ENCODE results near the gene TRPM8. TPM values are rescaled to one million over a fixed set of nuclear protein-coding genes. Genes with fewer than 3 reads are reported as not detected.
A peak's percentile ranks its signal among the peaks of the same experiment; 100 is the strongest.

The TRPM8 gene
- total and polyA plus RNA-seq, 2 experiments from 2014 or later: 0.11 to 0.14 TPM

DNA sequence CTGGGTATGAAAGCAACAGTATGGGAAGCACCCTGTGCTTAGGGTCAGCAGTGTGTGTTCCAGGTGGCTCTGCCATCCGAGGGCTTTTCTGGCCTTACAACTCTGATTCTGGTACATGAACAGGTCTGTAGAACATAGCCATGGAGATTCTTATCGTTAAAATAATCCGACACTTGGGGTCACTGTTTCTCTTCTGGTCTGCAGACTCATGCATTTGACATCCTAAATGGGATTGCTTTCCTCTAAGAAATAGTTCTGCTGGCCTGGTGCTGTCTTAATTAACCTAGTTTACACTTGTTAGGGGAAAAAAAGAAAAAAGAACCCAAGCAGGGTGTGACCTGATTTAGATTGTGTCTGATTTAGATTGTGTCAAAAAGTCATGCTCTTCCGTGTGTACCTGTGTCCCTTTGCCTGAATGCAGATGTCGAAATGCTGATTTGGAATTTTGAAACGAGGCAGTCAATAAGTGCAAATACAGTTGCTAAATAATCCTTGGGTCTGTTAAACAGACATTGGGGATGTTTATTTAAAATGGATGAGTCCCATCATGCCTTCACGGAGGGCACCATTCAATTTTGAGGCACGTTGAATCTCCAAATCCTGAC lies 59.6 kb downstream of the TRPM8 start:
- no peak overlapping the region for H3K4me3 Mint-ChIP-seq
- H3K36me3 Mint-ChIP-seq (ENCODE audit: low read depth): peaks cover 5% of the 10 kb centered on the region; the same call in 1 of the 3 replicates
- peaks cover 4% of the 10 kb centered on the region for H3K9me3 Mint-ChIP-seq
- H3K27me3 Mint-ChIP-seq (ENCODE audit: insufficient read depth, low read depth, poor library complexity): no peaks in the 10 kb centered on the region
- Histone ChIP-seq H3K27ac (ENCODE audit: low read depth) (no peak overlapping the region), H3K9me2 (ENCODE audit: insufficient read depth) (no peaks in the 10 kb centered on the region), H3K79me2 (replicated peaks; ENCODE audit: insufficient read depth) (no peaks in the 10 kb centered on the region), H3K4me3 (no peak overlapping the region), H3K27me3 (ENCODE audit: insufficient read depth) (no peaks in the 10 kb centered on the region), H2AFZ (no peak overlapping the region), H3K36me3 (ENCODE audit: insufficient read depth) (no peaks in the 10 kb centered on the region), H3F3A (replicated peaks; ENCODE audit: low read depth) (no peaks in the 10 kb centered on the region), H3K4me1 (ENCODE audit: insufficient read depth) (peaks cover 7% of the 10 kb centered on the region; the same call in 1 of the 2 replicates), H4K20me1 (replicated peaks; ENCODE audit: insufficient read depth) (no peaks in the 10 kb centered on the region), H3K4me2 (no peak overlapping the region)
- peak; percentile 82 for ATAC-seq
- no peak overlapping the region for H3K27ac Mint-ChIP-seq
- DNase-seq (ENCODE audit: low spot score): peak; percentile 69
- TF ChIP-seq, protein P1, sequence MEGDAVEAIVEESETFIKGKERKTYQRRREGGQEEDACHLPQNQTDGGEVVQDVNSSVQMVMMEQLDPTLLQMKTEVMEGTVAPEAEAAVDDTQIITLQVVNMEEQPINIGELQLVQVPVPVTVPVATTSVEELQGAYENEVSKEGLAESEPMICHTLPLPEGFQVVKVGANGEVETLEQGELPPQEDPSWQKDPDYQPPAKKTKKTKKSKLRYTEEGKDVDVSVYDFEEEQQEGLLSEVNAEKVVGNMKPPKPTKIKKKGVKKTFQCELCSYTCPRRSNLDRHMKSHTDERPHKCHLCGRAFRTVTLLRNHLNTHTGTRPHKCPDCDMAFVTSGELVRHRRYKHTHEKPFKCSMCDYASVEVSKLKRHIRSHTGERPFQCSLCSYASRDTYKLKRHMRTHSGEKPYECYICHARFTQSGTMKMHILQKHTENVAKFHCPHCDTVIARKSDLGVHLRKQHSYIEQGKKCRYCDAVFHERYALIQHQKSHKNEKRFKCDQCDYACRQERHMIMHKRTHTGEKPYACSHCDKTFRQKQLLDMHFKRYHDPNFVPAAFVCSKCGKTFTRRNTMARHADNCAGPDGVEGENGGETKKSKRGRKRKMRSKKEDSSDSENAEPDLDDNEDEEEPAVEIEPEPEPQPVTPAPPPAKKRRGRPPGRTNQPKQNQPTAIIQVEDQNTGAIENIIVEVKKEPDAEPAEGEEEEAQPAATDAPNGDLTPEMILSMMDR (conservative IDR thresholded peaks at IDR 0.05; ENCODE audit: low read depth in 2 of 2): peak; percentile 64 to 72
- TF ChIP-seq STAT1 (IDR thresholded peaks at IDR 0.05; ENCODE audit: unreplicated experiment): no peak
- TF ChIP-seq, protein P2, sequence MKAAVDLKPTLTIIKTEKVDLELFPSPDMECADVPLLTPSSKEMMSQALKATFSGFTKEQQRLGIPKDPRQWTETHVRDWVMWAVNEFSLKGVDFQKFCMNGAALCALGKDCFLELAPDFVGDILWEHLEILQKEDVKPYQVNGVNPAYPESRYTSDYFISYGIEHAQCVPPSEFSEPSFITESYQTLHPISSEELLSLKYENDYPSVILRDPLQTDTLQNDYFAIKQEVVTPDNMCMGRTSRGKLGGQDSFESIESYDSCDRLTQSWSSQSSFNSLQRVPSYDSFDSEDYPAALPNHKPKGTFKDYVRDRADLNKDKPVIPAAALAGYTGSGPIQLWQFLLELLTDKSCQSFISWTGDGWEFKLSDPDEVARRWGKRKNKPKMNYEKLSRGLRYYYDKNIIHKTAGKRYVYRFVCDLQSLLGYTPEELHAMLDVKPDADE (IDR thresholded peaks at IDR 0.05): no peak
- H3K4me1 Mint-ChIP-seq: peaks cover 16% of the 10 kb centered on the region

DNA sequence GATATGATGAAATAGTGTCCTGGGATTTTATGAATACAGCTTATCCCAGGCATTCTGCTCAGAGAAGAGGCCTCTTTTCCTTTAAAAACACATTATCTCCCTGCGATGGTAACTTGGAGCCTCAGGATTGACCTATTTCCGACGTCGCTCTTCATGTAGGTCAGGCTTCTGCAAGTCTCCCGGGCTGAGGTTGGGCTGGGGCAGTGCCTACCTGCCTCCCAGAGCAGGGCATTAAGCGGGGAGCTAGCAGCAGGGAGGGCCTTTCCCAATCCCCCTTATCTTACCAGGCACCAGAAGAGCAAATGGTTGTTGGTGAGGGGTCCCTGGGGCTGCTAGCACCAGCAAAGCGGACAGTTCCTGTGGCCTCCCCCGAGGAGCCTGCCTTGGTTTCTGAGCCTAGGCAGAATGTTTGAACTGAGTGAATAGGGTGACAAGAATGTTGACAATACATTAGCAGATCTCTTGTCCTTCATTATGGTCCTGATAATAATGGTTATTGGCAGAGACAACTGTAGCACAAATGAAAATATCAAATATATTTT lies 60.2 kb downstream of the TRPM8 start:
- no peak overlapping the region for H3K4me3 ChIP-seq
- H3K27ac ChIP-seq (ENCODE audit: low read depth): no peak overlapping the region
- DNase-seq (ENCODE audit: low spot score): peak; percentile 26
- H3K79me2 ChIP-seq (replicated peaks; ENCODE audit: insufficient read depth): no peaks in the 10 kb centered on the region
- no peak overlapping the region for H3K4me2 ChIP-seq
- no peak overlapping the region for H3K27ac Mint-ChIP-seq
- peak; percentile 67 for ATAC-seq
- no peak for TF ChIP-seq EZH2phosphoT487 (IDR thresholded peaks at IDR 0.05; ENCODE audit: unreplicated experiment)
- TF ChIP-seq, protein P3, sequence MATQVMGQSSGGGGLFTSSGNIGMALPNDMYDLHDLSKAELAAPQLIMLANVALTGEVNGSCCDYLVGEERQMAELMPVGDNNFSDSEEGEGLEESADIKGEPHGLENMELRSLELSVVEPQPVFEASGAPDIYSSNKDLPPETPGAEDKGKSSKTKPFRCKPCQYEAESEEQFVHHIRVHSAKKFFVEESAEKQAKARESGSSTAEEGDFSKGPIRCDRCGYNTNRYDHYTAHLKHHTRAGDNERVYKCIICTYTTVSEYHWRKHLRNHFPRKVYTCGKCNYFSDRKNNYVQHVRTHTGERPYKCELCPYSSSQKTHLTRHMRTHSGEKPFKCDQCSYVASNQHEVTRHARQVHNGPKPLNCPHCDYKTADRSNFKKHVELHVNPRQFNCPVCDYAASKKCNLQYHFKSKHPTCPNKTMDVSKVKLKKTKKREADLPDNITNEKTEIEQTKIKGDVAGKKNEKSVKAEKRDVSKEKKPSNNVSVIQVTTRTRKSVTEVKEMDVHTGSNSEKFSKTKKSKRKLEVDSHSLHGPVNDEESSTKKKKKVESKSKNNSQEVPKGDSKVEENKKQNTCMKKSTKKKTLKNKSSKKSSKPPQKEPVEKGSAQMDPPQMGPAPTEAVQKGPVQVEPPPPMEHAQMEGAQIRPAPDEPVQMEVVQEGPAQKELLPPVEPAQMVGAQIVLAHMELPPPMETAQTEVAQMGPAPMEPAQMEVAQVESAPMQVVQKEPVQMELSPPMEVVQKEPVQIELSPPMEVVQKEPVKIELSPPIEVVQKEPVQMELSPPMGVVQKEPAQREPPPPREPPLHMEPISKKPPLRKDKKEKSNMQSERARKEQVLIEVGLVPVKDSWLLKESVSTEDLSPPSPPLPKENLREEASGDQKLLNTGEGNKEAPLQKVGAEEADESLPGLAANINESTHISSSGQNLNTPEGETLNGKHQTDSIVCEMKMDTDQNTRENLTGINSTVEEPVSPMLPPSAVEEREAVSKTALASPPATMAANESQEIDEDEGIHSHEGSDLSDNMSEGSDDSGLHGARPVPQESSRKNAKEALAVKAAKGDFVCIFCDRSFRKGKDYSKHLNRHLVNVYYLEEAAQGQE (IDR thresholded peaks at IDR 0.05; ENCODE audit: unreplicated experiment): peak; percentile 65
- H3K4me1 ChIP-seq (ENCODE audit: insufficient read depth): peaks cover 7% of the 10 kb centered on the region; the same call in 1 of the 2 replicates
- peaks cover 5% of the 10 kb centered on the region; the same call in 1 of the 3 replicates for H3K36me3 Mint-ChIP-seq (ENCODE audit: low read depth)
- no peaks in the 10 kb centered on the region for H4K20me1 ChIP-seq (replicated peaks; ENCODE audit: insufficient read depth)
- no peaks in the 10 kb centered on the region for H3K36me3 ChIP-seq (ENCODE audit: insufficient read depth)
- H2AFZ ChIP-seq: no peak overlapping the region
- no peaks in the 10 kb centered on the region for H3K27me3 ChIP-seq (ENCODE audit: insufficient read depth)
- peaks cover 16% of the 10 kb centered on the region for H3K4me1 Mint-ChIP-seq
- H3K4me3 Mint-ChIP-seq: no peak overlapping the region
- no peaks in the 10 kb centered on the region for H3K9me2 ChIP-seq (ENCODE audit: insufficient read depth)
- no peaks in the 10 kb centered on the region for H3K27me3 Mint-ChIP-seq (ENCODE audit: insufficient read depth, low read depth, poor library complexity)
- no peaks in the 10 kb centered on the region for H3F3A ChIP-seq (replicated peaks; ENCODE audit: low read depth)
- H3K9me3 Mint-ChIP-seq: peaks cover 4% of the 10 kb centered on the region; the same call in 2 of the 3 replicates

Data from GM23338 (cell line).